ENCODE data around the gene GNLY.

Gene GNLY

DNA sequence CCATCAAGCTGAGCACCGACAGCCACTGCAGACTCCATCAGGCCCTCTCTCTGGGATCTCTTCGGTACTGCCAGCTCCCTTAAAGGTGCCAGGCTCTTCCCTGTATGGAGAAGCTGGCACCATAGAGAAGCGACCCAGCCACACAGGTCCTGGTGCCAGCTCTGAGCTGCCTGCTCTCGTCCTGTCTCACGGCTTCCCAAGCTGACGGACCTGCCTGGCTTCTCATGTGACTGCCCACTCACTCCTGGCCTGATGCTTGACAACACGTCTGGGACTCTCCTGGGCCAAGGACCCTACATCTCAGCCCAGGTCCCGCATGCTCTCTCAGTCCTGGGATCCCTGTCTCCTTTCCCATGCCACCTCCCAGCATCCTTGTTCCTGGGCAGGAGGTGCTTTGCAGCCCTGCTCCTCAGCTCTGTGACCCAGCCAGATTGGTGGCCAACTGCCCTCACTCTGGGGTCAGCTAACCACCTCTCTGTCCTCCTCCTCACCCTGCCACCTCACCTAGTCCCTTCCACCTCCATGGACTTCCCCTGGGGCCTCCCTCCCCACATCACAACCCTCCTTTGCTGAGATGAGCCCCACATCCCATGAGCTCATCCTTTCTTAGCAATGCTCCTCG, 47.2 kb downstream of the GNLY start:
- Histone ChIP-seq H3K27me3 (ENCODE audit: control insufficient read depth in 2 of 2, insufficient read depth in 2 of 2, low read length in 2 of 2) (no peaks in the 10 kb centered on the region), H3K27ac (ENCODE audit: low read depth in 2 of 2, low read length in 2 of 2) (peak overlapping the region; percentile 69 to 75), H3K36me3 (ENCODE audit: control insufficient read depth in 2 of 2, insufficient read depth in 2 of 2, low read length in 2 of 2) (no peaks in the 10 kb centered on the region), H3K9ac (ENCODE audit: low read depth in 1 of 2, low read length in 2 of 2) (peak overlapping the region in 1 of 2 donors; percentile 23), H3K4me3 (ENCODE audit: low read length in 2 of 2) (no peak overlapping the region), H3K4me1 (ENCODE audit: control insufficient read depth in 2 of 2, insufficient read depth in 2 of 2, low read length in 2 of 2) (peaks cover 29 to 38% of the 10 kb centered on the region in 2 donors), H3K9me3 (ENCODE audit: control insufficient read depth in 2 of 2, low read length in 2 of 2) (no peaks in the 10 kb centered on the region)

DNA sequence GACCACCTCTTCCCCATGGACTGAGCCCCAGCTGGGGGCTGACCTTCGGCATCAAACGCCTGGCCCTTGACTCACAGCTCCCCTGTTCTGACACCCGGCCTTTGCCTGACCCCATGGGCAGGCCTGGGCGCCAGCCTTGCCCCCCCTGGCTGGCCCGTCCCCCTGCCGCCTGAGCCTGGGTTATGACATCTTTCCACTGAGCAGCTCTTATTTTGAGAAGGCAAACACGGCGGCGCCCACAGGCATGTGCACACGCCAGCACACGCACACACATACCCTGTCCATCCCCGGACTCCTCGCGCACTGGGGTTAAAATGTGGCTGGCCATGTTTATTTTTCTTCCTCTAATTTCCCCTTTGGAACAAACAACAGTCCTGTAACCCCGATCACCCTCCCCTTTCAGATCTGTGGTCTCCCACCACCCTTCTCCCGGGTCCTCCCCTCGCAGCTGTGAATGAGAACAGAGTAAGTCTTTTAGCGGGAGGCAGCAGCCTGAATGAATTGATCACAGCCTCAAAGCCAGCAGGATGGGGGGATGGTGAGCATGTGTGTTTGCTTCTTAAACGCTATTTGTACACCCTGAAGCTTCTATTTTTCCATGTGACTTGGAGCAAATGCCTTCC, 47.8 kb downstream of the GNLY start:
- Histone ChIP-seq H3K9ac (ENCODE audit: low read depth in 1 of 2, low read length in 2 of 2) (peak overlapping the region; percentile 23 to 29), H3K27ac (ENCODE audit: low read depth in 2 of 2, low read length in 2 of 2) (peak overlapping the region; percentile 69 to 75), H3K9me3 (ENCODE audit: control insufficient read depth in 2 of 2, low read length in 2 of 2) (no peaks in the 10 kb centered on the region), H3K36me3 (ENCODE audit: control insufficient read depth in 2 of 2, insufficient read depth in 2 of 2, low read length in 2 of 2) (no peaks in the 10 kb centered on the region), H3K4me1 (ENCODE audit: control insufficient read depth in 2 of 2, insufficient read depth in 2 of 2, low read length in 2 of 2) (peaks cover 29 to 36% of the 10 kb centered on the region in 2 donors), H3K4me3 (ENCODE audit: low read length in 2 of 2) (no peak overlapping the region), H3K27me3 (ENCODE audit: control insufficient read depth in 2 of 2, insufficient read depth in 2 of 2, low read length in 2 of 2) (no peaks in the 10 kb centered on the region)

DNA sequence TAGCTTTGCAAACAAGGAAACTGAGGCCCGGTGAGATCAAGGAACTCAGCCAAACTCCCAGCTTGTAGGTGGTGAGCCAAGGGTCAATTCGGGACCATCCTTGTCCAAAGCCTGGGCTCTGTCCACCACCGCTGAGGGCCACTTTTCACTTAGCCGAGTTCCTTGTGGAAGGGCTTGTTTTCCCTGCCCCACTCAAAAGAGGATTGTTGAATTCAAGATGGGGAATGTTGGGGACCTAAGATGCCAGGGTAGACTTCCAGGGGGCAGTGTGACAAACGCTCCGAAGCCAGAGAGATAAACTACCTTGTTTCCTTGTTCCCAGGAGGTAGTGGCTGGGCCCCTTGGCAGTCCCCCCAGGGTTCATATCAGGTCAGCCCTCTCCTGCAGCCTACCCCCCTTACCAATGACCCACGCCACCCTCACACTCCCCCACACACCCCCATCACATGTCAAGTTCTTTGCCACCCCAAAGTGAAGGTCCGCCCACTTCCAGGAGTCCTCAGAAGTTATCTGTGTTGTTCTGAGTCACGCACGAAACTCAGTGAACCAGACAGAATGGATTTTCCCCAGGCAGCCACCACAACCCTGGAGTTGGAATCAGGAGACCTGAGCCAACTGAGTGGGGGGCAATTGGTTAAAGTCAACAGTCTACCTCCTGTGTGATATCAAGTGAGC, 49.3 kb downstream of the GNLY start:
- peak overlapping the region in 1 of 2 donors; percentile 33 for H3K4me3 ChIP-seq (ENCODE audit: low read length in 2 of 2)
- no peaks in the 10 kb centered on the region for H3K9me3 ChIP-seq (ENCODE audit: control insufficient read depth in 2 of 2, low read length in 2 of 2)
- H3K36me3 ChIP-seq (ENCODE audit: control insufficient read depth in 2 of 2, insufficient read depth in 2 of 2, low read length in 2 of 2): no peaks in the 10 kb centered on the region
- H3K4me1 ChIP-seq (ENCODE audit: control insufficient read depth in 2 of 2, insufficient read depth in 2 of 2, low read length in 2 of 2): peaks cover 29 to 34% of the 10 kb centered on the region in 2 donors
- no peak overlapping the region for H3K9ac ChIP-seq (ENCODE audit: low read depth in 1 of 2, low read length in 2 of 2)
- peak overlapping the region; percentile 57 to 69 for H3K27ac ChIP-seq (ENCODE audit: low read depth in 2 of 2, low read length in 2 of 2)
- no peaks in the 10 kb centered on the region for H3K27me3 ChIP-seq (ENCODE audit: control insufficient read depth in 2 of 2, insufficient read depth in 2 of 2, low read length in 2 of 2)

DNA sequence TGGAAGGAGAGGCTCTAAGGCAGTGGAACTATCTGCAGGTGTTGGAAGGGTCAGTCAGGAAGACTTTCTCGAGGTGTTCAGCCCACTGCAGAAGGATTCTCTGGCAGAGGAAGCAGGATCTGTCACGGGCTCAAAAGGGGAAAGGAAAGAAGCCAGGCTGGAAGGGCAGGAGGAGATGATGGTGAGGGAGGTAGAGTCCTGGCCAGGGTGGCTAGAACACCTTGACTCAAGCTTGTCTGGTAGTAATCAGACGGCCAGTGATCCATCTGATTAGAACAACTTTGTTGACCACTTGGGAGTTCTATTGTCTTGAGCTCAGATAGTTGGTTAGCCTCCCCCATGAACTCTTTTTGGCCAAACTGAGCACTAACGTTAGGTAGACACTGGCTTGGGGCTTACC, 49.9 kb downstream of the GNLY start:
- Histone ChIP-seq H3K27ac (ENCODE audit: low read depth in 2 of 2, low read length in 2 of 2) (no peak overlapping the region), H3K4me1 (ENCODE audit: control insufficient read depth in 2 of 2, insufficient read depth in 2 of 2, low read length in 2 of 2) (peaks cover 29 to 36% of the 10 kb centered on the region in 2 donors), H3K36me3 (ENCODE audit: control insufficient read depth in 2 of 2, insufficient read depth in 2 of 2, low read length in 2 of 2) (no peaks in the 10 kb centered on the region), H3K9ac (ENCODE audit: low read depth in 1 of 2, low read length in 2 of 2) (no peak overlapping the region), H3K27me3 (ENCODE audit: control insufficient read depth in 2 of 2, insufficient read depth in 2 of 2, low read length in 2 of 2) (no peaks in the 10 kb centered on the region), H3K9me3 (ENCODE audit: control insufficient read depth in 2 of 2, low read length in 2 of 2) (no peaks in the 10 kb centered on the region), H3K4me3 (ENCODE audit: low read length in 2 of 2) (no peak overlapping the region)

DNA sequence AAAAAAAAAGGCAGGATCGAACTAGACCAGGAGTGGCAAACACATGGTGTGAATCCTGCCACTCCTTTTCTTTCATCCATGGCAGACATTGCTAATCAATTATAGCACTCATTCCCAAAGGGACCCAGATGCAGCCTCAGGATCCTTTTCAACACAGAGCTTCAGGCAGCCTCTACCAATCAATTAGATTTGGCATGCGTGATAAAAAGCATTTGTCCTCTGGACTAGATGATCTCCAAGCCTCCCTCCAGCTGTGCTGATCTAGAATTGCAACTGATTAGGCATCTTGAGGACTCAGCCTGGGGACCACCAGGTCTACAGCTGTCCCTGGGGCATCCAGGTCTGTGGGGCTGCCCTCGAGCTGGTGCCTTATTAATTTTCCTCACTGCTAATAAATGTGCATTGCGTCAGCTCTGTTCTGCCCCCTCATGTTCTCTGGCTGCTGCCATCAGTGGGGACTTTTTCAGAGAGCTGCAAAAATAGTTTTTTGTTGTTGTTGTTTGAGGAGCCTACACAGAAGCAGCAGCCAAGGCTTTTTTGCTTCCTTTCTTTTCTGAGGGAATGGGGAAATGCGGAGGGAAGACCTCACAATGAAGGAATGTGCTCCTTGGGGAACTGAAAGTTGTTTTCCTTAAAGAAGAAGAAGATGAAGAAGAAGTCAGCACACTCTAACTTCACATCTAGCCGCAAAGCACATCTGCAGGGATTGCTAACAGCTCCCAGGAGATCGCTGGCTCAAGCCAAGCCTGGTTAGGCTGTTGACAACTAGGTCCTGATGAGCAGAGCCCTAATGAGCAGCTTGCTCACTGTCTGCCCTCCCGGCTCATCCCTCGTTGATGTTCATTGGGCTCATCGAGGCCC, 50.8 kb downstream of the GNLY start:
- H3K27ac ChIP-seq (ENCODE audit: low read depth in 2 of 2, low read length in 2 of 2): peak overlapping the region; percentile 39 to 63
- H3K9me3 ChIP-seq (ENCODE audit: control insufficient read depth in 2 of 2, low read length in 2 of 2): no peaks in the 10 kb centered on the region
- H3K9ac ChIP-seq (ENCODE audit: low read depth in 1 of 2, low read length in 2 of 2): no peak overlapping the region
- H3K27me3 ChIP-seq (ENCODE audit: control insufficient read depth in 2 of 2, insufficient read depth in 2 of 2, low read length in 2 of 2): no peaks in the 10 kb centered on the region
- H3K4me1 ChIP-seq (ENCODE audit: control insufficient read depth in 2 of 2, insufficient read depth in 2 of 2, low read length in 2 of 2): peaks cover 32 to 37% of the 10 kb centered on the region in 2 donors
- H3K36me3 ChIP-seq (ENCODE audit: control insufficient read depth in 2 of 2, insufficient read depth in 2 of 2, low read length in 2 of 2): no peaks in the 10 kb centered on the region
- H3K4me3 ChIP-seq (ENCODE audit: low read length in 2 of 2): no peak overlapping the region

DNA sequence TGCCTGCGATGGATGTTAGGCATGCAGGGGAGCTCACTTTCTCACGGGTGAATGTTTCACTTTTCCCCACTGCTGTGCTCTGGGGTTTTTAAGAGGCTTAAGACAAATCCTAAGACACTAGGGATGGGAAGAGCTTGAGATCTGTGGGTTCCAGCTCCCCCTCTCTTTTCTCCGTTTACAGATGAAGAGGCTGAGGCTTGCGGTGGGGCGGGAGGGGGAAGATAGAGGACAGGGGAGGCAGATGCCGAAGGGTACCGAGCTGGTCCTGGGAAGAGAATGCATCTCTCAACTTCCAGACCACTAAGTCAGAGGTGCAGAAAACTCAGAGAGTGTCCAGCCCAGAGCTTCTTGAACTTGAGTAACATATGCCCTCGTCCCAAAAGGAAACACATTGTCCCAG, 51.5 kb downstream of the GNLY start:
- no peaks in the 10 kb centered on the region for H3K27me3 ChIP-seq (ENCODE audit: control insufficient read depth in 2 of 2, insufficient read depth in 2 of 2, low read length in 2 of 2)
- peaks cover 32 to 37% of the 10 kb centered on the region in 2 donors for H3K4me1 ChIP-seq (ENCODE audit: control insufficient read depth in 2 of 2, insufficient read depth in 2 of 2, low read length in 2 of 2)
- H3K9ac ChIP-seq (ENCODE audit: low read depth in 1 of 2, low read length in 2 of 2): no peak overlapping the region
- no peak overlapping the region for H3K4me3 ChIP-seq (ENCODE audit: low read length in 2 of 2)
- H3K36me3 ChIP-seq (ENCODE audit: control insufficient read depth in 2 of 2, insufficient read depth in 2 of 2, low read length in 2 of 2): no peaks in the 10 kb centered on the region
- no peaks in the 10 kb centered on the region for H3K9me3 ChIP-seq (ENCODE audit: control insufficient read depth in 2 of 2, low read length in 2 of 2)
- H3K27ac ChIP-seq (ENCODE audit: low read depth in 2 of 2, low read length in 2 of 2): peak overlapping the region; percentile 39 to 63

DNA sequence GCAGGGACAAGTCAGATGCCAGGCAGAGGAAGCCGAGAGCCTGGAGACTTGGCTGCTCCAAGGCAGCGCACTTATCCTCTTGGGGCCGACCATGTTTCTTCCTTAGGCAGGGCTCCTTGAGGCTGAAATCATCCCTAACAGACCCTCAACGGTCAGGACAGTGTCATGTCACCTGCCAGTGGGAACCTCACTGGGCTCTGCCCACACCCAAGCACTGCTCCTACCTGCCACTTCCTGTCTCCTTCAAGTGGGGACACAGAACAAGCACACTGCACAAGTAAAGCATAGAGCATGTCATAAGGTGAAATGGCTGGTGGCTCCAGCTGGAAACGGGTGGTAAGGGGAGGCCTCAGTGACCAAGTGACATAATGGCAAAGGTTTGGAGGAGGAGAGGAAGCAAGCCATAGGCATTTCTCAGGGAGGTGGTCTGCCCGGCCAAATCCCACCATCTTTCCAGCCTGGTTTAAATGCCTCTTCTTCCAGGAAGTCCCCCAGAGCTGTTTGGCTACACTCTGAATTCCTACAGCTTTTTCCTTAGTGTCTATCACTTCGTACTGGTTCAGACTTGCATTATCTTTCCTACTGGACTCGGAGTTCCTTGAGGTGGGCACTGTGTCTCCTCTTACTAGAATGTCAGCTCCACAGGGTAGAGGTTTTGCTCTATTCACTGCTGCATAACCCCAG, 52.3 kb downstream of the GNLY start:
- no peaks in the 10 kb centered on the region for H3K9me3 ChIP-seq (ENCODE audit: control insufficient read depth in 2 of 2, low read length in 2 of 2)
- H3K27ac ChIP-seq (ENCODE audit: low read depth in 2 of 2, low read length in 2 of 2): peak overlapping the region in 1 of 2 donors; percentile 3
- H3K9ac ChIP-seq (ENCODE audit: low read depth in 1 of 2, low read length in 2 of 2): no peak overlapping the region
- no peak overlapping the region for H3K4me3 ChIP-seq (ENCODE audit: low read length in 2 of 2)
- H3K27me3 ChIP-seq (ENCODE audit: control insufficient read depth in 2 of 2, insufficient read depth in 2 of 2, low read length in 2 of 2): peaks cover 0 to 4% of the 10 kb centered on the region in 2 donors
- H3K4me1 ChIP-seq (ENCODE audit: control insufficient read depth in 2 of 2, insufficient read depth in 2 of 2, low read length in 2 of 2): peaks cover 27 to 31% of the 10 kb centered on the region in 2 donors
- H3K36me3 ChIP-seq (ENCODE audit: control insufficient read depth in 2 of 2, insufficient read depth in 2 of 2, low read length in 2 of 2): no peaks in the 10 kb centered on the region

DNA sequence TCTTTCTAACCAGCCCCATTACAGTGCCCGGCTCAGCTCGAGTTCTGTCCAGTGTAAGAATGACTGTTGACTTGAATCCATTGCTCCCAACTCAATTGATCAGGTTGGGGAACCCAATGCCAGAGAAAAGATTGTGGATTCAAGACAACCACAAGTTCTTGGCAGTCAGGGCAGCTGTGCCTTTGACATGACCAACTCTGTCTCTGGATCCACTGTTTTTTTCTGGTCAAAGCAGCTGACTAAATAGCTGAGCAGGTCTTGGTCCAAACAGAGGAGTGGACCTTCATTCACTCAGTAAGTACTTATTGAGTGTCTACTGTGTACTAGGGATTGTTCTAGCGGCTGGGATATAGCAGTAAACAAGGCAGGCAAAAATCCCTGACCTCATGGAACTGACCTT, 53.3 kb downstream of the GNLY start:
- no peak overlapping the region for H3K27ac ChIP-seq (ENCODE audit: low read depth in 2 of 2, low read length in 2 of 2)
- H3K9ac ChIP-seq (ENCODE audit: low read depth in 1 of 2, low read length in 2 of 2): no peak overlapping the region
- H3K27me3 ChIP-seq (ENCODE audit: control insufficient read depth in 2 of 2, insufficient read depth in 2 of 2, low read length in 2 of 2): peaks cover 0 to 7% of the 10 kb centered on the region in 2 donors
- no peak overlapping the region for H3K4me3 ChIP-seq (ENCODE audit: low read length in 2 of 2)
- H3K36me3 ChIP-seq (ENCODE audit: control insufficient read depth in 2 of 2, insufficient read depth in 2 of 2, low read length in 2 of 2): no peaks in the 10 kb centered on the region
- no peaks in the 10 kb centered on the region for H3K9me3 ChIP-seq (ENCODE audit: control insufficient read depth in 2 of 2, low read length in 2 of 2)
- peaks cover 18 to 21% of the 10 kb centered on the region in 2 donors for H3K4me1 ChIP-seq (ENCODE audit: control insufficient read depth in 2 of 2, insufficient read depth in 2 of 2, low read length in 2 of 2)

DNA sequence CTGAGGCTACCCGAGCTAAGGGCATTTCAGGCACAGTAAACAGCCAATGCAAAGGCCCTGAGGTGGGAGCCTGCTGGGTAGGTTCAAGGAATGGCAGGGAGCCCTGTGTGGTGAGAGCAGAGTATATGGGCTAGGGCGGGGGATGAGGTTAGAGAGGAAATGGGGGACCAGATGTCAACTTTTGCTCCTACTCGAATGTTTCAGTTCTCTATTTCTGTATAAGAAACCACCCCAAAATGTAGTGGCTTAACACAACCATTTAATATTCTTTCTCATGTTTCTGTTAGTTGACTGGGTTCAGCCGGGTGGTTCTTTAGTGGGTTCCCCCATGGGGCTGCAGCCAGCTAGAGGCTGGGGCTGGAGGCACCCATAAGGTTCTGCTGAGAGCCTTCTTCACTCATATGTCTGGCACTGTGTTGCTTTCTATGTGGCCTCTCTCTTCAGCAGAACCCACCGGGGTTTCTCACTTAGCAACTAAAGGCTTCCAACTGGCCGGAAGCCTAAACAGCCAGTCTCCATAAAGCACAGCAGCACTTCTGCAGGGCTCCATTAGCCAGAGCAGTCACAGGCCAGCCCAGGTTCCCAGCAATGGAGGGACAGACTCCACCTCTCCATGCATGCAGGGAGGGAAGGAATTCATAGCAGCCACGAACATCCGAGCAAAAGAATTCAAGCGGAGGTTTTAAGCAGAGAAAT, 54.0 kb downstream of the GNLY start:
- Histone ChIP-seq H3K27me3 (ENCODE audit: control insufficient read depth in 2 of 2, insufficient read depth in 2 of 2, low read length in 2 of 2) (peaks cover 7 to 13% of the 10 kb centered on the region in 2 donors), H3K4me1 (ENCODE audit: control insufficient read depth in 2 of 2, insufficient read depth in 2 of 2, low read length in 2 of 2) (peaks cover 11 to 14% of the 10 kb centered on the region in 2 donors), H3K4me3 (ENCODE audit: low read length in 2 of 2) (no peak overlapping the region), H3K27ac (ENCODE audit: low read depth in 2 of 2, low read length in 2 of 2) (no peak overlapping the region), H3K9me3 (ENCODE audit: control insufficient read depth in 2 of 2, low read length in 2 of 2) (no peaks in the 10 kb centered on the region), H3K36me3 (ENCODE audit: control insufficient read depth in 2 of 2, insufficient read depth in 2 of 2, low read length in 2 of 2) (no peaks in the 10 kb centered on the region), H3K9ac (ENCODE audit: low read depth in 1 of 2, low read length in 2 of 2) (no peak overlapping the region)

All from mucosa of rectum (tissue), 2 donors.